ACHN (cell line): ENCODE measurements around the gene PPT2.
A peak's percentile ranks its signal among the peaks of the same experiment; 100 is the strongest.

Experiments used
- DNase-seq: peaks from one replicate; pipeline ENCODE4 v3.0.0-alpha.2; 2015
- in situ Hi-C: cut with HindIII; loops from 2 replicates; pipeline ENCODE4 v1.10.0; 2017; ENCODE audit warnings: low sequenced_read_pairs, low pct_ligation_motif_present, low pct_unique_long_range_greater_than_20kb

PPT2 gene

GRCh38 chr6:32170294-32170693, 16.4 kb downstream of the PPT2 start:
- in situ Hi-C loops = no loop called here
- DNase-seq = no peak

- in situ Hi-C loops = no loop called here
- no peak for DNase-seq
Measured at GRCh38 chr6:32171234-32171633, 17.3 kb downstream of the PPT2 start.

- DNase-seq = no peak
- in situ Hi-C loops = no loop called here
Measured at GRCh38 chr6:32173051-32173727, 19.2 kb downstream of the PPT2 start.

GRCh38 chr6:32174416-32174815, 20.5 kb downstream of the PPT2 start:
- in situ Hi-C loops = no loop called here
- DNase-seq = no peak

- no peak for DNase-seq
- in situ Hi-C loops = no loop called here
Measured at GRCh38 chr6:32175322-32175710, 21.4 kb downstream of the PPT2 start.

- DNase-seq = peak; percentile 91
- in situ Hi-C loops = no loop called here
Measured at GRCh38 chr6:32175711-32176475, 22.0 kb downstream of the PPT2 start, which contains the start of gene AGPAT1. TSS of gene AGPAT1 (minus strand) at chr6:32176084. CDS start at chr6:32171496, 4,588 bp downstream.

GRCh38 chr6:32176476-32177182, 22.7 kb downstream of the PPT2 start:
- in situ Hi-C loops = no loop called here
- DNase-seq = peak; percentile 42

- in situ Hi-C loops = no loop called here
- peak; percentile 67 for DNase-seq
Measured at GRCh38 chr6:32177183-32177787, 23.3 kb downstream of the PPT2 start.

- DNase-seq = peak; percentile 99
- in situ Hi-C loops = no loop called here
Measured at GRCh38 chr6:32177788-32178546, 24.0 kb downstream of the PPT2 start, which contains the start of gene RNF5. TSS of gene RNF5 (plus strand) at chr6:32178405. CDS start at chr6:32178512, 107 bp downstream.

- peak; percentile 11 for DNase-seq
- in situ Hi-C loops = no loop called here
Measured at GRCh38 chr6:32178547-32179440, 24.9 kb downstream of the PPT2 start.

- in situ Hi-C loops = no loop called here
- no peak for DNase-seq
Measured at GRCh38 chr6:32179766-32180405, 25.9 kb downstream of the PPT2 start.

GRCh38 chr6:32181148-32181702, 27.3 kb downstream of the PPT2 start:
- no peak for DNase-seq
- in situ Hi-C loops = no loop called here

- DNase-seq = no peak
- in situ Hi-C loops = no loop called here
Measured at GRCh38 chr6:32181915-32182529, 28.1 kb downstream of the PPT2 start.

GRCh38 chr6:32182555-32182981, 28.6 kb downstream of the PPT2 start:
- in situ Hi-C loops = no loop called here
- DNase-seq = no peak

GRCh38 chr6:32183030-32183429, 29.1 kb downstream of the PPT2 start:
- in situ Hi-C loops = no loop called here
- DNase-seq = no peak

GRCh38 chr6:32183483-32184083, 29.6 kb downstream of the PPT2 start:
- in situ Hi-C loops = no loop called here
- DNase-seq = no peak
